H9 (cell line): ENCODE measurements around the gene SLC35F6. TPM values are rescaled to one million over a fixed set of nuclear protein-coding genes. Genes with fewer than 3 reads are reported as not detected.

Source experiments
- DNase-seq: peaks from one replicate; pipeline ENCODE4 v3.0.0-alpha.2; 2017
- H2AFZ ChIP-seq: one replicate; pipeline ENCODE4 v1.6.1; 2013; ENCODE audit warnings: mild to moderate bottlenecking, low read length, control low read depth, moderate library complexity
- H2AK5ac ChIP-seq: 2 replicates; pipeline ENCODE4 v1.6.1; 2013; ENCODE audit warnings: low read length, control low read depth, mixed read lengths; ENCODE audit not compliant: insufficient read length
- H2BK120ac ChIP-seq: one replicate; pipeline ENCODE4 v1.6.1; 2013; ENCODE audit warnings: low read depth, mild to moderate bottlenecking, low read length, control low read depth, inconsistent platforms; ENCODE audit not compliant: poor library complexity, severe bottlenecking
- H2BK12ac ChIP-seq: 2 replicates; pipeline ENCODE4 v1.6.1; 2013; ENCODE audit warnings: low read length, control low read depth, mixed read lengths, low read depth; ENCODE audit not compliant: insufficient read length
- H2BK15ac ChIP-seq: 2 replicates; pipeline ENCODE4 v1.6.1; 2013; ENCODE audit warnings: low read depth, low read length, control low read depth
- H2BK20ac ChIP-seq: one replicate; pipeline ENCODE4 v1.6.1; 2013; ENCODE audit warnings: low read depth, mild to moderate bottlenecking, low read length, control low read depth, inconsistent platforms; ENCODE audit not compliant: poor library complexity, severe bottlenecking
- H2BK5ac ChIP-seq: 2 replicates; pipeline ENCODE4 v1.6.1; 2013; ENCODE audit warnings: low read length, control low read depth, mixed read lengths; ENCODE audit not compliant: insufficient read length
- H3K14ac ChIP-seq: 2 replicates; pipeline ENCODE4 v1.6.1; 2013; ENCODE audit warnings: low read length, control low read depth; ENCODE audit not compliant: insufficient read depth
- H3K18ac ChIP-seq: 2 replicates; pipeline ENCODE4 v1.6.1; 2013; ENCODE audit warnings: low read depth, mild to moderate bottlenecking, mixed read lengths, low read length, control low read depth; ENCODE audit not compliant: insufficient read length
- H3K23ac ChIP-seq: 2 replicates; pipeline ENCODE4 v1.6.1; 2013; ENCODE audit warnings: low read length, control low read depth, mixed read lengths, low read depth; ENCODE audit not compliant: insufficient read length
- H3K23me2 ChIP-seq: 2 replicates; pipeline ENCODE4 v1.6.1; 2013; ENCODE audit warnings: low read depth, mild to moderate bottlenecking, mixed read lengths, low read length, control low read depth; ENCODE audit not compliant: insufficient read length, poor library complexity, severe bottlenecking
- H3K27ac ChIP-seq: 2 replicates; pipeline ENCODE4 v1.5.1; 2013; ENCODE audit warnings: low read length, control low read depth, mixed read lengths, low read depth; ENCODE audit not compliant: insufficient read length
- H3K27me3 ChIP-seq: 2 replicates; pipeline ENCODE4 v1.6.1; 2013; ENCODE audit warnings: low read length, control low read depth, inconsistent platforms; ENCODE audit not compliant: insufficient read depth
- H3K4ac ChIP-seq: 2 replicates; pipeline ENCODE4 v1.6.1; 2013; ENCODE audit warnings: low read depth, mild to moderate bottlenecking, control low read depth, inconsistent platforms, low read length, moderate library complexity
- H3K4me1 ChIP-seq: 2 replicates; pipeline ENCODE4 v1.6.1; 2013; ENCODE audit warnings: low read length, control low read depth, inconsistent platforms; ENCODE audit not compliant: insufficient read depth
- H3K4me2 ChIP-seq: 2 replicates; pipeline ENCODE4 v1.6.1; 2013; ENCODE audit warnings: low read length, control low read depth, mixed read lengths; ENCODE audit not compliant: insufficient read length, insufficient read depth
- H3K56ac ChIP-seq: 2 replicates; pipeline ENCODE4 v1.6.1; 2013; ENCODE audit warnings: low read depth, mild to moderate bottlenecking, mixed read lengths, low read length, control low read depth; ENCODE audit not compliant: insufficient read length
- H3K79me1 ChIP-seq: 2 replicates; pipeline ENCODE4 v1.6.1; 2013; ENCODE audit warnings: low read depth, mild to moderate bottlenecking, moderate library complexity, low read length, control low read depth, inconsistent platforms; ENCODE audit not compliant: insufficient read depth, poor library complexity, severe bottlenecking
- H3K79me2 ChIP-seq: 2 replicates; pipeline ENCODE4 v1.6.1; 2013; ENCODE audit warnings: low read length, control low read depth, inconsistent platforms; ENCODE audit not compliant: insufficient read depth
- H3K9ac ChIP-seq: 2 replicates; pipeline ENCODE4 v1.6.1; 2013; ENCODE audit warnings: low read length, control low read depth, mixed read lengths; ENCODE audit not compliant: insufficient read length; ENCODE audit errors: extremely low read depth
- H3K9me3 ChIP-seq: one replicate; pipeline ENCODE4 v1.6.1; 2013; ENCODE audit warnings: low read depth, low read length, inconsistent platforms; ENCODE audit not compliant: control insufficient read depth
- H3T11ph ChIP-seq: one replicate; pipeline ENCODE4 v1.6.1; 2013; ENCODE audit warnings: mild to moderate bottlenecking, low read length, control low read depth, inconsistent platforms
- H4K20me1 ChIP-seq: one replicate; pipeline ENCODE4 v1.6.1; 2013; ENCODE audit not compliant: control insufficient read depth, insufficient read length, insufficient read depth
- H4K5ac ChIP-seq: 2 replicates; pipeline ENCODE4 v1.6.1; 2013; ENCODE audit warnings: low read depth, mild to moderate bottlenecking, mixed read lengths, low read length, control low read depth; ENCODE audit not compliant: insufficient read length
- H4K8ac ChIP-seq: replicated peaks from 2 replicates; pipeline ENCODE4 v1.6.1; 2013; ENCODE audit warnings: low read length, control low read depth, mixed read lengths, low read depth; ENCODE audit not compliant: insufficient read length
- H4K91ac ChIP-seq: 2 replicates; pipeline ENCODE4 v1.6.1; 2013; ENCODE audit warnings: low read depth, mild to moderate bottlenecking, moderate library complexity, mixed read lengths, low read length, control low read depth; ENCODE audit not compliant: insufficient read length
- H3K27ac Mint-ChIP-seq, 3 experiments: 2 replicates in 2 of 3; 3 replicates in 1 of 3; pipeline ENCODE4 v1.8.0; 2020 to 2021; ENCODE audit warnings: mixed read lengths in 3 of 3, mild to moderate bottlenecking in 1 of 3, moderate library complexity in 1 of 3
- H3K27me3 Mint-ChIP-seq: 2 replicates; pipeline ENCODE4 v1.8.0; 2021; ENCODE audit warnings: low read depth, mild to moderate bottlenecking, moderate library complexity, mixed read lengths
- H3K36me3 Mint-ChIP-seq, 3 experiments: 2 replicates in 2 of 3; 3 replicates in 1 of 3; pipeline ENCODE4 v1.8.0; 2020 to 2021; ENCODE audit warnings: low read depth in 3 of 3, mixed read lengths in 3 of 3; ENCODE audit not compliant: insufficient read depth in 1 of 3
- H3K4me1 Mint-ChIP-seq, 2 experiments: 2 replicates each; pipeline ENCODE4 v1.8.0; 2020; ENCODE audit warnings: mixed read lengths in 2 of 2
- H3K4me3 Mint-ChIP-seq, 2 experiments: 2 replicates in 1 of 2; 3 replicates in 1 of 2; pipeline ENCODE4 v1.8.0; 2020 to 2021; ENCODE audit warnings: mild to moderate bottlenecking in 2 of 2, mixed read lengths in 2 of 2, moderate library complexity in 1 of 2
- H3K9me3 Mint-ChIP-seq, 2 experiments: 2 replicates in 1 of 2; 3 replicates in 1 of 2; pipeline ENCODE4 v1.8.0; 2020; ENCODE audit warnings: mild to moderate bottlenecking in 2 of 2, mixed read lengths in 2 of 2, moderate library complexity in 1 of 2
- CTCF ChIP-seq: fragments of 200-600 bp; sonication (generic); conservative IDR thresholded peaks from 3 replicates; pipeline ENCODE4 v1.8.0; 2021; ENCODE audit warnings: antibody characterized with exemption, mild to moderate bottlenecking
- WGBS: extraction: QIAGEN DNeasy Blood & Tissue Kit; methylation state at CpG from one replicate; pipeline ENCODE4 v1.1.7; 2013; ENCODE audit warnings: missing lambda C conversion rate, low lambda C conversion rate, mixed read lengths; ENCODE audit not compliant: insufficient read length; ENCODE audit errors: extremely low coverage; 5-methylcytosine and 5-hydroxymethylcytosine counted together
- total RNA-seq: library from RNA; stranded (reverse); gene quantifications from 2 replicates; pipeline ENCODE4 v1.2.1, GENCODE V29; 2021

Gene SLC35F6
- total RNA-seq, 1 experiment from 2014 or later = 15.7 TPM

- Histone ChIP-seq H3K4ac (no peak overlapping the region), H3T11ph (no peak overlapping the region), H3K79me1 (no peaks in the 10 kb centered on the region), H2AK5ac (no peak overlapping the region), H2BK20ac (no peak overlapping the region), H3K4me1 (no peaks in the 10 kb centered on the region), H2BK12ac (no peak overlapping the region), H3K27ac (no peak overlapping the region), H4K8ac (no peak overlapping the region), H4K20me1 (no peaks in the 10 kb centered on the region), H2BK120ac (no peak overlapping the region), H4K5ac (no peak overlapping the region), H3K9me3 (no peaks in the 10 kb centered on the region), H2AFZ (no peak overlapping the region), H3K56ac (no peak overlapping the region), H3K14ac (no peak overlapping the region), H2BK5ac (no peak overlapping the region), H3K79me2 (no peaks in the 10 kb centered on the region), H3K23me2 (no peaks in the 10 kb centered on the region), H3K23ac (no peak overlapping the region), H3K4me2 (no peak overlapping the region), H4K91ac (no peak overlapping the region), H3K9ac (no peak overlapping the region), H3K18ac (no peak overlapping the region), H2BK15ac (no peak overlapping the region), H3K27me3 (no peaks in the 10 kb centered on the region)
- H3K4me3 Mint-ChIP-seq = no peak overlapping the region
- H3K4me1 Mint-ChIP-seq = peaks cover 0 to 3% of the 10 kb centered on the region in 2 experiments; a peak in 1 of 4 replicates
- H3K27me3 Mint-ChIP-seq = peaks cover 2% of the 10 kb centered on the region
- no peaks in the 10 kb centered on the region; a peak in 1 of 7 replicates for H3K36me3 Mint-ChIP-seq
- no CpG with 5 or more reads among the region's 2 CpGs for WGBS
- no peak for TF ChIP-seq CTCF
- peak overlapping the region in 1 of 3 experiments; percentile 35; a peak in 1 of 7 replicates for H3K27ac Mint-ChIP-seq
- DNase-seq = no peak
- no peaks in the 10 kb centered on the region for H3K9me3 Mint-ChIP-seq
Observed at GRCh38 chr2:26729311-26729710, 34.8 kb upstream of the SLC35F6 start.
